ENCODE measurements around the gene COL24A1. TPM values are rescaled to one million over a fixed set of nuclear protein-coding genes. Genes with fewer than 3 reads are reported as not detected.
"Not testable (repeated sequence)": the region's sequence is repeated elsewhere in the genome, so short reads cannot be mapped to it uniquely, and the experiment has no call there.

The COL24A1 gene
- total RNA-seq, 1 donor, result 0.84 TPM

GRCh38 chr1:86015375-86015774 is 141.2 kb downstream of the COL24A1 start:
- no peaks in the 10 kb centered on the region for H3K4me1 ChIP-seq (ENCODE audit: insufficient read depth, low read length)
- no peaks in the 10 kb centered on the region for H3K9me3 ChIP-seq (ENCODE audit: low read depth, low read length)
- H3K4me3 ChIP-seq (ENCODE audit: low read length), result no peak overlapping the region
- H3K27me3 ChIP-seq (ENCODE audit: insufficient read depth, low read length), result no peaks in the 10 kb centered on the region

- no peaks in the 10 kb centered on the region for H3K27me3 ChIP-seq (ENCODE audit: insufficient read depth, low read length)
These were observed 156.0 kb downstream of the COL24A1 start for GRCh38 chr1:86000601-86001000.

GRCh38 chr1:85998105-85998855 is 158.3 kb downstream of the COL24A1 start:
- H3K27me3 ChIP-seq (ENCODE audit: insufficient read depth, low read length), result no peaks in the 10 kb centered on the region
- no peak overlapping the region for H3K4me3 ChIP-seq (ENCODE audit: low read length)

More at GRCh38 chr1:86000601-86001000, 156.0 kb downstream of the COL24A1 start:
- Histone ChIP-seq H3K9me3 (ENCODE audit: low read depth, low read length) (no peaks in the 10 kb centered on the region), H3K4me3 (ENCODE audit: low read length) (no peak overlapping the region), H3K4me1 (ENCODE audit: insufficient read depth, low read length) (no peaks in the 10 kb centered on the region)

GRCh38 chr1:85992791-85993190 is 163.8 kb downstream of the COL24A1 start:
- no peaks in the 10 kb centered on the region for H3K9me3 ChIP-seq (ENCODE audit: low read depth, low read length)
- no peaks in the 10 kb centered on the region for H3K4me1 ChIP-seq (ENCODE audit: insufficient read depth, low read length)
- H3K27me3 ChIP-seq (ENCODE audit: insufficient read depth, low read length), result no peaks in the 10 kb centered on the region
- H3K4me3 ChIP-seq (ENCODE audit: low read length), result no peak overlapping the region

More at GRCh38 chr1:85998105-85998855, 158.3 kb downstream of the COL24A1 start:
- Histone ChIP-seq H3K9me3 (ENCODE audit: low read depth, low read length) (no peaks in the 10 kb centered on the region), H3K4me1 (ENCODE audit: insufficient read depth, low read length) (no peaks in the 10 kb centered on the region)

GRCh38 chr1:85991261-85991660 is 165.3 kb downstream of the COL24A1 start:
- H3K9me3 ChIP-seq (ENCODE audit: low read depth, low read length), result no peaks in the 10 kb centered on the region
- no peak overlapping the region for H3K4me3 ChIP-seq (ENCODE audit: low read length)
- no peaks in the 10 kb centered on the region for H3K4me1 ChIP-seq (ENCODE audit: insufficient read depth, low read length)
- no peaks in the 10 kb centered on the region for H3K27me3 ChIP-seq (ENCODE audit: insufficient read depth, low read length)

- no peaks in the 10 kb centered on the region for H3K9me3 ChIP-seq (ENCODE audit: low read depth, low read length)
- H3K27me3 ChIP-seq (ENCODE audit: insufficient read depth, low read length), result no peaks in the 10 kb centered on the region
- H3K4me3 ChIP-seq (ENCODE audit: low read length), result no peak overlapping the region
- no peaks in the 10 kb centered on the region for H3K4me1 ChIP-seq (ENCODE audit: insufficient read depth, low read length)
These were observed 171.9 kb downstream of the COL24A1 start for GRCh38 chr1:85984636-85985035.

- H3K27me3 ChIP-seq (ENCODE audit: insufficient read depth, low read length), result no peaks in the 10 kb centered on the region
- H3K9me3 ChIP-seq (ENCODE audit: low read depth, low read length), result no peaks in the 10 kb centered on the region
- H3K4me3 ChIP-seq (ENCODE audit: low read length), result no peak overlapping the region
- no peaks in the 10 kb centered on the region for H3K4me1 ChIP-seq (ENCODE audit: insufficient read depth, low read length)
These were observed 173.3 kb downstream of the COL24A1 start for GRCh38 chr1:85983316-85983715.

GRCh38 chr1:85976516-85977205 is 179.9 kb downstream of the COL24A1 start:
- H3K4me3 ChIP-seq (ENCODE audit: low read length), result no peak overlapping the region
- H3K9me3 ChIP-seq (ENCODE audit: low read depth, low read length), result no peaks in the 10 kb centered on the region
- no peaks in the 10 kb centered on the region for H3K4me1 ChIP-seq (ENCODE audit: insufficient read depth, low read length)
- H3K27me3 ChIP-seq (ENCODE audit: insufficient read depth, low read length), result no peaks in the 10 kb centered on the region

- Histone ChIP-seq H3K4me1 (ENCODE audit: insufficient read depth, low read length) (no peaks in the 10 kb centered on the region), H3K9me3 (ENCODE audit: low read depth, low read length) (no peaks in the 10 kb centered on the region), H3K27me3 (ENCODE audit: insufficient read depth, low read length) (no peaks in the 10 kb centered on the region), H3K4me3 (ENCODE audit: low read length) (no peak overlapping the region)
These were observed 180.6 kb downstream of the COL24A1 start for GRCh38 chr1:85975912-85976371.

- Histone ChIP-seq H3K4me3 (ENCODE audit: low read length) (no peak overlapping the region), H3K9me3 (ENCODE audit: low read depth, low read length) (no peaks in the 10 kb centered on the region), H3K27me3 (ENCODE audit: insufficient read depth, low read length) (no peaks in the 10 kb centered on the region), H3K4me1 (ENCODE audit: insufficient read depth, low read length) (no peaks in the 10 kb centered on the region)
These were observed 194.1 kb downstream of the COL24A1 start for GRCh38 chr1:85962457-85962856.

GRCh38 chr1:85957760-85958159 is 198.8 kb downstream of the COL24A1 start:
- Histone ChIP-seq H3K27me3 (ENCODE audit: insufficient read depth, low read length) (no peaks in the 10 kb centered on the region), H3K4me3 (ENCODE audit: low read length) (no peak overlapping the region), H3K9me3 (ENCODE audit: low read depth, low read length) (no peaks in the 10 kb centered on the region), H3K4me1 (ENCODE audit: insufficient read depth, low read length) (no peaks in the 10 kb centered on the region)

- H3K4me3 ChIP-seq (ENCODE audit: low read length); H3K27me3 ChIP-seq (ENCODE audit: insufficient read depth, low read length); H3K4me1 ChIP-seq (ENCODE audit: insufficient read depth, low read length); H3K9me3 ChIP-seq (ENCODE audit: low read depth, low read length): not testable (repeated sequence)
These were observed 201.4 kb downstream of the COL24A1 start for GRCh38 chr1:85955218-85955617.

GRCh38 chr1:85952460-85952859 is 204.1 kb downstream of the COL24A1 start:
- no peaks in the 10 kb centered on the region for H3K9me3 ChIP-seq (ENCODE audit: low read depth, low read length)
- H3K4me3 ChIP-seq (ENCODE audit: low read length), result no peak overlapping the region
- H3K27me3 ChIP-seq (ENCODE audit: insufficient read depth, low read length), result no peaks in the 10 kb centered on the region
- H3K4me1 ChIP-seq (ENCODE audit: insufficient read depth, low read length), result no peaks in the 10 kb centered on the region

GRCh38 chr1:85947186-85947585 is 209.4 kb downstream of the COL24A1 start:
- Histone ChIP-seq H3K4me1 (ENCODE audit: insufficient read depth, low read length) (no peaks in the 10 kb centered on the region), H3K9me3 (ENCODE audit: low read depth, low read length) (no peaks in the 10 kb centered on the region)

GRCh38 chr1:85943945-85944344 is 212.6 kb downstream of the COL24A1 start:
- H3K9me3 ChIP-seq (ENCODE audit: low read depth, low read length), result no peaks in the 10 kb centered on the region
- H3K27me3 ChIP-seq (ENCODE audit: insufficient read depth, low read length), result no peaks in the 10 kb centered on the region
- H3K4me3 ChIP-seq (ENCODE audit: low read length), result no peak overlapping the region
- no peaks in the 10 kb centered on the region for H3K4me1 ChIP-seq (ENCODE audit: insufficient read depth, low read length)

More at GRCh38 chr1:85947186-85947585, 209.4 kb downstream of the COL24A1 start:
- H3K27me3 ChIP-seq (ENCODE audit: insufficient read depth, low read length), result no peaks in the 10 kb centered on the region
- no peak overlapping the region for H3K4me3 ChIP-seq (ENCODE audit: low read length)

Measured in mononuclear cell (primary cell).